GM23338 (cell line): ENCODE measurements around the gene EGFL6.

ENCODE experiments used
- CREB1 ChIP-seq: fragments of 250-450 bp; sonication (Bioruptor Pico); IDR thresholded peaks from 2 replicates; pipeline ENCODE4 v1.5.0; 2020; ENCODE audit warnings: low read depth, mild to moderate bottlenecking, moderate library complexity
- CTCF ChIP-seq, 2 experiments: fragments of 200-600 bp in 1 of 2; sonication (generic) in 1 of 2; conservative IDR thresholded peaks; 2 replicates each; pipeline versions ENCODE4 v1.5.1 to v1.6.1; 2016 to 2017; ENCODE audit warnings: antibody characterized with exemption in 2 of 2, low read depth in 2 of 2, mild to moderate bottlenecking in 2 of 2, moderate library complexity in 1 of 2
- ETS1 ChIP-seq: IDR thresholded peaks from 2 replicates; pipeline ENCODE4 v1.6.1; 2016; ENCODE audit warnings: antibody characterized with exemption
- EZH2 ChIP-seq: fragments of 200-600 bp; sonication (generic); IDR thresholded peaks from one replicate; pipeline ENCODE4 v1.8.0; 2017; ENCODE audit warnings: antibody characterized with exemption, mild to moderate bottlenecking, low read depth; ENCODE audit not compliant: unreplicated experiment
- EZH2phosphoT487 ChIP-seq: fragments of 200-600 bp; sonication (generic); IDR thresholded peaks from one replicate; pipeline ENCODE4 v1.8.1; 2018; ENCODE audit warnings: antibody characterized with exemption; ENCODE audit not compliant: unreplicated experiment
- JUNB ChIP-seq: IDR thresholded peaks from one replicate; pipeline ENCODE4 v1.6.1; 2016; ENCODE audit warnings: antibody characterized with exemption; ENCODE audit not compliant: unreplicated experiment
- NANOG ChIP-seq: IDR thresholded peaks from 2 replicates; pipeline ENCODE4 v1.6.1; 2016; ENCODE audit warnings: antibody characterized with exemption, borderline replicate concordance
- POLR2AphosphoS5 ChIP-seq: IDR thresholded peaks from 2 replicates; pipeline ENCODE4 v1.6.1; 2016; ENCODE audit warnings: antibody characterized with exemption, low read depth
- REST ChIP-seq: IDR thresholded peaks from one replicate; pipeline ENCODE4 v1.6.1; 2018; ENCODE audit warnings: antibody characterized with exemption; ENCODE audit not compliant: unreplicated experiment
- STAT1 ChIP-seq: IDR thresholded peaks from one replicate; pipeline ENCODE4 v1.6.1; 2016; ENCODE audit warnings: antibody characterized with exemption; ENCODE audit not compliant: unreplicated experiment
- ZNF331 ChIP-seq: fragments of 250-450 bp; sonication (Bioruptor Pico); IDR thresholded peaks from 2 replicates; pipeline ENCODE4 v1.5.0; 2020; ENCODE audit warnings: low read depth, mild to moderate bottlenecking, moderate library complexity

- TF ChIP-seq JUNB, result no peak
- no peak for TF ChIP-seq CTCF (conservative IDR thresholded peaks at IDR 0.05; ENCODE audit: low read depth in 2 of 2)
- no peak for TF ChIP-seq NANOG
- TF ChIP-seq POLR2AphosphoS5, result no peak
- TF ChIP-seq EZH2phosphoT487, result no peak
- no peak for TF ChIP-seq EZH2
- TF ChIP-seq REST, result no peak
- TF ChIP-seq ETS1, result no peak
- no peak for TF ChIP-seq CREB1 (CRISPR knock-in tag)
- no peak for TF ChIP-seq STAT1
- TF ChIP-seq ZNF331 (CRISPR knock-in tag), result no peak
These were observed 112.2 kb downstream of the EGFL6 start for GRCh38 chrX:13681595-13681994.
